HepG2 (cell line): Measurements from ENCODE around the gene TUBAL3. TPM values are rescaled to one million over a fixed set of nuclear protein-coding genes. Genes with fewer than 3 reads are reported as not detected.

Source experiments
- ATAC-seq: fragments of 200-7000 bp; cut with Tn5 transposase; 3 replicates; pipeline ENCODE4 v1.9.1; 2020; ENCODE audit warnings: mild to moderate bottlenecking, moderate library complexity
- BruUV-seq: library from RNA; stranded (reverse); fragments of 400-500 nt; replicated peaks from 2 replicates; lab custom pipeline; 2021; lab: Mats Ljungman, UMichigan
- CTCF ChIA-PET: fragments of 300-600 bp; formaldehyde crosslinking; extraction: SDS; loops from one replicate; lab custom pipeline; 2021; ENCODE audit warnings: low total read pairs, inconsistent platforms, low intra/inter-chr PET ratio; lab: Yijun Ruan, JAX
- POLR2A ChIA-PET: fragments of 350-600 bp; sonication (Branson Sonifier 250); formaldehyde crosslinking; loops from one replicate; lab custom pipeline; 2020; ENCODE audit warnings: antibody characterized with exemption, inconsistent platforms; lab: Yijun Ruan, JAX
- DNase-seq: peaks from one replicate; pipeline ENCODE4 v3.0.0-alpha.2; 2015; ENCODE audit warnings: low spot score
- FAIRE-seq: peaks from 3 replicates; lab custom pipeline; 2011; peaks lifted over from hg19 to GRCh38; lab: Jason Lieb, UNC
- H2AFZ ChIP-seq: one replicate; pipeline ENCODE4 v1.6.1; 2011; ENCODE audit warnings: low read length, inconsistent platforms
- H3K27ac ChIP-seq: fragments of 300-600 bp; 3 replicates; pipeline ENCODE4 v1.8.0; 2011; ENCODE audit warnings: mixed run types, mild to moderate bottlenecking, mixed read lengths, low read length, inconsistent platforms; ENCODE audit not compliant: insufficient read depth; ENCODE audit errors: extremely low read length
- H3K27me3 ChIP-seq, 2 experiments: fragments of 200-600 bp in 1 of 2; 2 replicates in 1 of 2; 3 replicates in 1 of 2; pipeline versions ENCODE4 v1.6.0 to v1.8.0; 2011; ENCODE audit warnings: low read length in 2 of 2, mild to moderate bottlenecking in 2 of 2, moderate library complexity in 2 of 2, inconsistent platforms in 1 of 2; ENCODE audit not compliant: insufficient read depth in 2 of 2, control insufficient read depth in 1 of 2
- H3K36me3 ChIP-seq, 2 experiments: fragments of 200-600 bp in 1 of 2; replicated peaks in 1 of 2; 2 replicates in 1 of 2; 3 replicates in 1 of 2; pipeline versions ENCODE4 v1.5.1 to v1.8.0; 2011; ENCODE audit warnings: low read length in 2 of 2, inconsistent platforms in 1 of 2; ENCODE audit not compliant: insufficient read depth in 2 of 2, control insufficient read depth in 1 of 2
- H3K4me1 ChIP-seq: 2 replicates; pipeline ENCODE4 v1.5.1; 2012; ENCODE audit warnings: low read length, inconsistent platforms; ENCODE audit not compliant: insufficient read depth
- H3K4me2 ChIP-seq: 2 replicates; pipeline ENCODE4 v1.6.0; 2011; ENCODE audit warnings: low read depth, low read length, inconsistent platforms
- H3K4me3 ChIP-seq, 3 experiments: fragments of 200-600 bp in 1 of 3; sonication (generic), shearing (Covaris generic) in 1 of 3; replicated peaks in 1 of 3; 2 replicates each; pipeline ENCODE4 v1.5.1; 2011 to 2016; ENCODE audit warnings: low read length in 3 of 3, inconsistent platforms in 2 of 3, low read depth in 2 of 3, mild to moderate bottlenecking in 2 of 3, control low read depth in 1 of 3, mixed read lengths in 1 of 3; ENCODE audit not compliant: insufficient read depth in 1 of 3
- H3K79me2 ChIP-seq: one replicate; pipeline ENCODE4 v1.6.1; 2011; ENCODE audit warnings: low read length, inconsistent platforms; ENCODE audit not compliant: insufficient read depth
- H3K9ac ChIP-seq: 2 replicates; pipeline ENCODE4 v1.6.0; 2011; ENCODE audit warnings: mild to moderate bottlenecking, low read depth, low read length, inconsistent platforms; ENCODE audit not compliant: insufficient read depth
- H3K9me3 ChIP-seq: 2 replicates; pipeline ENCODE4 v1.5.1; 2012; ENCODE audit warnings: mild to moderate bottlenecking, low read length
- H4K20me1 ChIP-seq: 2 replicates; pipeline ENCODE4 v1.6.0; 2011; ENCODE audit warnings: inconsistent platforms, mild to moderate bottlenecking, low read length, moderate library complexity; ENCODE audit not compliant: insufficient read depth
- BRCA1 ChIP-seq: sonication (generic); formaldehyde crosslinking; IDR thresholded peaks from 2 replicates; pipeline ENCODE4 v1.4.0; 2020; ENCODE audit warnings: missing genetic modification reagents
- CBX2 ChIP-seq, 2 experiments: fragments of 200-600 bp in 1 of 2; sonication (generic); formaldehyde crosslinking in 1 of 2; IDR thresholded peaks; 2 replicates each; pipeline versions ENCODE4 v1.7.0 to v1.8.1; 2018 to 2022; ENCODE audit warnings: low read depth in 2 of 2, low read length in 1 of 2, mild to moderate bottlenecking in 1 of 2, missing genetic modification reagents in 1 of 2
- HDAC2 ChIP-seq: sonication (generic); formaldehyde crosslinking; IDR thresholded peaks from 2 replicates; pipeline ENCODE4 v1.4.0; 2020; ENCODE audit warnings: missing genetic modification reagents
- HDAC6 ChIP-seq: fragments of 200-600 bp; sonication (generic); IDR thresholded peaks from 2 replicates; pipeline ENCODE4 v1.7.0; 2017; ENCODE audit warnings: mild to moderate bottlenecking, antibody characterized with exemption, low read length, low read depth
- MTF1 ChIP-seq: sonication (generic); formaldehyde crosslinking; IDR thresholded peaks from 2 replicates; pipeline ENCODE4 v1.5.0; 2020; ENCODE audit warnings: missing genetic modification reagents
- SAP130 ChIP-seq: IDR thresholded peaks from 2 replicates; pipeline ENCODE4 v1.6.1; 2016; ENCODE audit warnings: low read depth
- ZBTB33 ChIP-seq: sonication (generic); formaldehyde crosslinking; IDR thresholded peaks from 2 replicates; pipeline ENCODE4 v1.4.0; 2020; ENCODE audit warnings: missing genetic modification reagents
- ZNF446 ChIP-seq: sonication (generic); formaldehyde crosslinking; IDR thresholded peaks from 2 replicates; pipeline ENCODE4 v1.5.0; 2020; ENCODE audit warnings: mild to moderate bottlenecking, missing genetic modification reagents
- ZNF639 ChIP-seq: conservative IDR thresholded peaks from 2 replicates; pipeline ENCODE4 v1.6.1; 2018; ENCODE audit warnings: missing genetic modification reagents
- ZNF709 ChIP-seq: sonication (generic); formaldehyde crosslinking; IDR thresholded peaks from 2 replicates; pipeline ENCODE4 v1.5.0; 2020; ENCODE audit warnings: mild to moderate bottlenecking, missing genetic modification reagents
- WGBS: methylation state at CpG from one replicate; pipeline ENCODE4 v1.1.6; 2017; ENCODE audit warnings: low lambda C conversion rate; 5-methylcytosine and 5-hydroxymethylcytosine counted together
- in situ Hi-C: cut with HindIII; loops from 2 replicates; pipeline ENCODE4 v1.10.0; 2017; ENCODE audit warnings: low pct_unique_long_range_greater_than_20kb; ENCODE audit not compliant: extremely low pct_ligation_motif_present
- intact Hi-C: fragments of 100-400 bp; cut with micrococcal nuclease; formaldehyde crosslinking; loops from one replicate; pipeline ENCODE4 v1.10.0; 2022; ENCODE audit not compliant: unreplicated experiment
- polyA plus RNA-seq, 8 experiments: library from polyadenylated mRNA; depleted of rRNA in 3 of 8; stranded (reverse) in 7 of 8; unstranded in 1 of 8; fragments of >200 nt; fragmentation: Illumina TruSeq in 4 of 8; extraction: Trizol in 4 of 8; gene quantifications; 2 replicates each; pipeline versions ENCODE4 v1.2.1 to v1.2.3, GENCODE V29; 2011 to 2016; ENCODE audit warnings: low read depth in 4 of 8, missing spikeins in 1 of 8, mixed read lengths in 1 of 8; ENCODE audit not compliant: insufficient read depth in 1 of 8
- total RNA-seq, 5 experiments: library from RNA; depleted of rRNA; stranded (reverse); fragments of >200 nt; fragmentation: Illumina TruSeq; extraction: Trizol; gene quantifications; 2 replicates each; pipeline ENCODE4 v1.2.3, GENCODE V29; 2016; ENCODE audit warnings: low read depth in 1 of 5

The TUBAL3 gene
- total and polyA plus RNA-seq, 2 of the 13 experiments (the other 11 are each of a cell fraction or from before 2014, with no cell fraction given) = 0.07 to 0.26 TPM

- no peaks in the 10 kb centered on the region for H4K20me1 ChIP-seq
- H3K4me2 ChIP-seq = no peak overlapping the region
- intact Hi-C loops (no loop called here), in situ Hi-C loops (loop anchor here (25.0 kb wide), 1 partner anchor 559 kb away; the partner anchor contains the start of gene AKR1E2)
- H3K4me1 ChIP-seq = peaks cover 8% of the 10 kb centered on the region; the same call in 1 of the 2 replicates
- TF ChIP-seq ZNF446 (no peak), BRCA1 (CRISPR knock-in tag) (no peak), MTF1 (no peak), CBX2 (IDR thresholded peaks at IDR 0.05; ENCODE audit: low read depth, low read length) (no peak), CBX2 (CRISPR knock-in tag; IDR thresholded peaks at IDR 0.05; ENCODE audit: low read depth) (no peak), HDAC6 (no peak), HDAC2 (no peak)
- no peak for DNase-seq
- ATAC-seq = no peak
- peaks cover 5 to 7% of the 10 kb centered on the region in 2 experiments; a peak in 3 of 5 replicates for H3K27me3 ChIP-seq
- H3K4me3 ChIP-seq = no peak overlapping the region
- ChIA-PET CTCF (no interaction called here), POLR2A (no interaction called here)
- 87% methylated on average over 12 of the region's 12 CpGs for WGBS
- no peak overlapping the region for H3K9ac ChIP-seq
- H2AFZ ChIP-seq = no peak overlapping the region
- H3K27ac ChIP-seq = no peak overlapping the region
- no peaks in the 10 kb centered on the region for H3K79me2 ChIP-seq
- peaks cover 7% of the 10 kb centered on the region for H3K9me3 ChIP-seq
- no peak for FAIRE-seq
- no peaks in the 10 kb centered on the region for H3K36me3 ChIP-seq
- BruUV-seq = no TSS peak
Observed at GRCh38 chr10:5396556-5397300, 7.9 kb downstream of the TUBAL3 start.

GRCh38 chr10:5395168-5395567, 9.5 kb downstream of the TUBAL3 start:
- ChIA-PET CTCF (no interaction called here), POLR2A (no interaction called here)
- Histone ChIP-seq H3K27me3 (peaks cover 5 to 7% of the 10 kb centered on the region in 2 experiments; a peak in 3 of 5 replicates), H3K36me3 (no peaks in the 10 kb centered on the region), H3K9me3 (peaks cover 22% of the 10 kb centered on the region), H3K4me2 (no peak overlapping the region), H3K4me3 (no peak overlapping the region), H3K4me1 (peaks cover 8% of the 10 kb centered on the region; the same call in 1 of the 2 replicates), H2AFZ (no peak overlapping the region), H3K27ac (no peak overlapping the region), H3K79me2 (no peaks in the 10 kb centered on the region), H3K9ac (no peak overlapping the region), H4K20me1 (no peaks in the 10 kb centered on the region)
- TF ChIP-seq ZNF709 (CRISPR knock-in tag) (no peak), SAP130 (no peak), ZNF639 (no peak), ZBTB33 (CRISPR knock-in tag) (peak; percentile 59; the same call in 1 of the 2 replicates)
- intact Hi-C loops (no loop called here), in situ Hi-C loops (loop anchor here (25.0 kb wide), 1 partner anchor 558 kb away; the partner anchor contains the start of gene AKR1E2)
- BruUV-seq = no TSS peak
- no peak for FAIRE-seq
- WGBS = 57% methylated on average over 16 of the region's 18 CpGs
- DNase-seq = no peak
- ATAC-seq = no peak
